IMR-90 (cell line): ENCODE results near the gene MTERF2. TPM values are rescaled to one million over a fixed set of nuclear protein-coding genes. Genes with fewer than 3 reads are reported as not detected.

Experiments used
- ATAC-seq: fragments of 200-7000 bp; cut with Tn5 transposase; 2 replicates; pipeline ENCODE4 v1.9.1; 2020; ENCODE audit warnings: low read depth, mild to moderate bottlenecking, moderate library complexity
- BruUV-seq: library from RNA; stranded (reverse); fragments of 400-500 nt; replicated peaks from 2 replicates; lab custom pipeline; 2021; lab: Mats Ljungman, UMichigan
- CTCF ChIA-PET: fragments of 300-600 bp; formaldehyde crosslinking; extraction: SDS; loops from one replicate; lab custom pipeline; 2021; ENCODE audit warnings: antibody characterized with exemption; lab: Yijun Ruan, JAX
- POLR2A ChIA-PET: fragments of 300-600 bp; sonication (Branson Sonifier 250); formaldehyde crosslinking; loops from one replicate; lab custom pipeline; 2022; ENCODE audit warnings: antibody characterized with exemption; ENCODE audit not compliant: unreplicated experiment; lab: Charles Lee
- DNase-seq: peaks from one replicate; pipeline ENCODE4 v3.0.0; 2013
- H2AFZ ChIP-seq: replicated peaks from 2 replicates; pipeline ENCODE3; 2013; ENCODE audit warnings: low read length, mild to moderate bottlenecking; ENCODE audit not compliant: poor library complexity
- H2AK5ac ChIP-seq: 2 replicates; pipeline ENCODE4 v1.6.1; 2013; ENCODE audit warnings: low read depth, low read length, inconsistent platforms
- H2AK9ac ChIP-seq: replicated peaks from 2 replicates; pipeline ENCODE3; 2013; ENCODE audit warnings: mild to moderate bottlenecking, low read depth, low read length, moderate library complexity; ENCODE audit not compliant: poor library complexity
- H2BK120ac ChIP-seq: 2 replicates; pipeline ENCODE4 v1.6.1; 2013; ENCODE audit warnings: low read depth, low read length, inconsistent platforms
- H2BK15ac ChIP-seq: 3 replicates; pipeline ENCODE4 v1.6.1; 2013; ENCODE audit warnings: low read depth, low read length, inconsistent platforms
- H2BK20ac ChIP-seq: 2 replicates; pipeline ENCODE4 v1.6.1; 2013; ENCODE audit warnings: low read depth, mild to moderate bottlenecking, inconsistent platforms, low read length, moderate library complexity
- H2BK5ac ChIP-seq: 2 replicates; pipeline ENCODE4 v1.6.1; 2013; ENCODE audit warnings: mild to moderate bottlenecking, low read depth, low read length, inconsistent platforms; ENCODE audit not compliant: poor library complexity, severe bottlenecking
- H3K14ac ChIP-seq: replicated peaks from 2 replicates; pipeline ENCODE4 v1.6.1; 2013; ENCODE audit warnings: low read depth, low read length, inconsistent platforms
- H3K18ac ChIP-seq: 2 replicates; pipeline ENCODE4 v1.6.1; 2013; ENCODE audit warnings: low read depth, low read length, control low read depth
- H3K23ac ChIP-seq: 2 replicates; pipeline ENCODE4 v1.6.1; 2013; ENCODE audit warnings: low read depth, low read length, inconsistent platforms
- H3K27ac ChIP-seq: 2 replicates; pipeline ENCODE4 v1.5.1; 2013; ENCODE audit warnings: mild to moderate bottlenecking, control low read depth, low read length; ENCODE audit not compliant: insufficient read depth
- H3K27me3 ChIP-seq: 2 replicates; pipeline ENCODE4 v1.6.1; 2013; ENCODE audit warnings: low read length; ENCODE audit not compliant: control insufficient read depth, insufficient read depth
- H3K36me3 ChIP-seq: 2 replicates; pipeline ENCODE4 v1.6.1; 2013; ENCODE audit warnings: low read length, mixed read lengths; ENCODE audit not compliant: control insufficient read depth, insufficient read depth
- H3K4ac ChIP-seq: 2 replicates; pipeline ENCODE4 v1.6.1; 2013; ENCODE audit warnings: low read depth, low read length, inconsistent platforms
- H3K4me1 ChIP-seq: 2 replicates; pipeline ENCODE4 v1.6.1; 2013; ENCODE audit warnings: low read length, mixed read lengths; ENCODE audit not compliant: control insufficient read depth, insufficient read depth
- H3K4me2 ChIP-seq: 2 replicates; pipeline ENCODE4 v1.6.1; 2013; ENCODE audit warnings: low read depth, mild to moderate bottlenecking, control low read depth, low read length, moderate library complexity
- H3K4me3 ChIP-seq: 2 replicates; pipeline ENCODE4 v1.5.1; 2013; ENCODE audit warnings: low read depth, mild to moderate bottlenecking, control low read depth, low read length, moderate library complexity; ENCODE audit not compliant: insufficient read depth
- H3K56ac ChIP-seq: 2 replicates; pipeline ENCODE4 v1.6.1; 2013; ENCODE audit warnings: low read length, inconsistent platforms; ENCODE audit not compliant: insufficient read depth; ENCODE audit errors: extremely low read depth
- H3K79me1 ChIP-seq, 2 experiments: 2 replicates each; pipeline ENCODE4 v1.6.1; 2013; ENCODE audit warnings: low read length in 2 of 2, inconsistent platforms in 1 of 2, low read depth in 1 of 2
- H3K9ac ChIP-seq: 2 replicates; pipeline ENCODE4 v1.6.1; 2013; ENCODE audit warnings: low read depth, low read length, control low read depth
- H3K9me1 ChIP-seq: 2 replicates; pipeline ENCODE4 v1.6.1; 2013; ENCODE audit warnings: low read length, inconsistent platforms; ENCODE audit not compliant: insufficient read depth
- H3K9me3 ChIP-seq: 2 replicates; pipeline ENCODE4 v1.6.1; 2013; ENCODE audit warnings: low read length; ENCODE audit not compliant: control insufficient read depth, insufficient read depth
- H4K20me1 ChIP-seq: 2 replicates; pipeline ENCODE4 v1.6.1; 2013; ENCODE audit warnings: low read length, inconsistent platforms; ENCODE audit not compliant: insufficient read depth
- H4K5ac ChIP-seq: 2 replicates; pipeline ENCODE4 v1.6.1; 2013; ENCODE audit warnings: mild to moderate bottlenecking, low read depth, low read length, control low read depth
- H4K8ac ChIP-seq, 2 experiments: 2 replicates each; pipeline ENCODE4 v1.6.1; 2013; ENCODE audit warnings: low read depth in 2 of 2, low read length in 2 of 2, control low read depth in 1 of 2, inconsistent platforms in 1 of 2
- H4K91ac ChIP-seq: 2 replicates; pipeline ENCODE4 v1.6.1; 2013; ENCODE audit warnings: low read depth, low read length, inconsistent platforms; ENCODE audit not compliant: insufficient read depth
- BHLHE40 ChIP-seq: fragments of 150-350 bp; IDR thresholded peaks from 2 replicates; pipeline ENCODE4 v1.6.1; 2016; ENCODE audit warnings: mild to moderate bottlenecking, low read depth, low read length
- CEBPB ChIP-seq: IDR thresholded peaks from 2 replicates; pipeline ENCODE4 v1.6.1; 2012; ENCODE audit warnings: low read depth, low read length, improper control_type of control experiment
- CHD1 ChIP-seq: IDR thresholded peaks from 2 replicates; pipeline ENCODE4 v1.6.1; 2012; ENCODE audit warnings: low read depth, low read length, improper control_type of control experiment
- CTCF ChIP-seq: conservative IDR thresholded peaks from 2 replicates; pipeline ENCODE4 v1.5.1; 2012; ENCODE audit warnings: mild to moderate bottlenecking, low read depth, low read length, improper control_type of control experiment
- ELK1 ChIP-seq: fragments of 150-350 bp; IDR thresholded peaks from 2 replicates; pipeline ENCODE4 v1.6.1; 2016; ENCODE audit warnings: low read depth, mild to moderate bottlenecking, low read length, moderate library complexity, borderline replicate concordance
- MAFK ChIP-seq: IDR thresholded peaks from 2 replicates; pipeline ENCODE4 v1.6.1; 2012; ENCODE audit warnings: low read depth, low read length, improper control_type of control experiment
- MAZ ChIP-seq: IDR thresholded peaks from 2 replicates; pipeline ENCODE4 v1.6.1; 2012; ENCODE audit warnings: low read depth, mild to moderate bottlenecking, low read length, improper control_type of control experiment, moderate library complexity, borderline replicate concordance
- MXI1 ChIP-seq: IDR thresholded peaks from 2 replicates; pipeline ENCODE4 v1.6.1; 2012; ENCODE audit warnings: low read depth, mild to moderate bottlenecking, low read length, moderate library complexity, borderline replicate concordance
- RAD21 ChIP-seq: IDR thresholded peaks from 2 replicates; pipeline ENCODE4 v1.6.1; 2012; ENCODE audit warnings: low read length, improper control_type of control experiment
- RFX5 ChIP-seq: IDR thresholded peaks from 2 replicates; pipeline ENCODE4 v1.8.0; 2012; ENCODE audit warnings: low read depth, mild to moderate bottlenecking, low read length, moderate library complexity
- SMC3 ChIP-seq: fragments of 150-350 bp; IDR thresholded peaks from 2 replicates; pipeline ENCODE4 v1.6.1; 2016; ENCODE audit warnings: low read depth, mild to moderate bottlenecking, antibody characterized with exemption, low read length, moderate library complexity
- USF2 ChIP-seq: fragments of 150-350 bp; IDR thresholded peaks from 2 replicates; pipeline ENCODE4 v1.6.1; 2017; ENCODE audit warnings: mild to moderate bottlenecking, antibody characterized with exemption, low read length, low read depth
- WGBS, 2 experiments: methylation state at CpG; one replicate each; pipeline versions ENCODE4 v1.1.5 to v1.1.7; 2013; ENCODE audit warnings: missing lambda C conversion rate in 2 of 2; ENCODE audit not compliant: insufficient read length in 1 of 2; ENCODE audit errors: extremely low coverage in 2 of 2; 5-methylcytosine and 5-hydroxymethylcytosine counted together
- dilution Hi-C: fragments of 300-500 bp; cut with HindIII; formaldehyde crosslinking; loops from one replicate; pipeline ENCODE4 v1.14.3; 2018; ENCODE audit warnings: low sequenced_read_pairs; ENCODE audit not compliant: unreplicated experiment
- in situ Hi-C: fragments of 300-500 bp; cut with MboI; formaldehyde crosslinking; loops from 3 replicates; pipeline ENCODE4 v1.14.3; 2019; ENCODE audit warnings: low sequenced_read_pairs, inconsistent platforms, mixed read lengths
- intact Hi-C: fragments of 100-400 bp; cut with micrococcal nuclease; formaldehyde crosslinking; loops from 2 replicates; pipeline ENCODE4 v1.10.0; 2022
- polyA plus RNA-seq, 3 experiments: library from polyadenylated mRNA; depleted of rRNA; stranded (reverse); fragments of >200 nt; gene quantifications; 2 replicates each; pipeline ENCODE4 v1.2.3, GENCODE V29; 2012; ENCODE audit warnings: low replicate concordance in 1 of 3
- total RNA-seq: library from RNA; depleted of rRNA; stranded (reverse); fragments of >200 nt; gene quantifications from 2 replicates; pipeline ENCODE4 v1.2.3, GENCODE V29; 2012

MTERF2 gene
- total and polyA plus RNA-seq, 2 of the 4 experiments (the other 2 are of a cell fraction), result 3.0 to 3.8 TPM

DNA sequence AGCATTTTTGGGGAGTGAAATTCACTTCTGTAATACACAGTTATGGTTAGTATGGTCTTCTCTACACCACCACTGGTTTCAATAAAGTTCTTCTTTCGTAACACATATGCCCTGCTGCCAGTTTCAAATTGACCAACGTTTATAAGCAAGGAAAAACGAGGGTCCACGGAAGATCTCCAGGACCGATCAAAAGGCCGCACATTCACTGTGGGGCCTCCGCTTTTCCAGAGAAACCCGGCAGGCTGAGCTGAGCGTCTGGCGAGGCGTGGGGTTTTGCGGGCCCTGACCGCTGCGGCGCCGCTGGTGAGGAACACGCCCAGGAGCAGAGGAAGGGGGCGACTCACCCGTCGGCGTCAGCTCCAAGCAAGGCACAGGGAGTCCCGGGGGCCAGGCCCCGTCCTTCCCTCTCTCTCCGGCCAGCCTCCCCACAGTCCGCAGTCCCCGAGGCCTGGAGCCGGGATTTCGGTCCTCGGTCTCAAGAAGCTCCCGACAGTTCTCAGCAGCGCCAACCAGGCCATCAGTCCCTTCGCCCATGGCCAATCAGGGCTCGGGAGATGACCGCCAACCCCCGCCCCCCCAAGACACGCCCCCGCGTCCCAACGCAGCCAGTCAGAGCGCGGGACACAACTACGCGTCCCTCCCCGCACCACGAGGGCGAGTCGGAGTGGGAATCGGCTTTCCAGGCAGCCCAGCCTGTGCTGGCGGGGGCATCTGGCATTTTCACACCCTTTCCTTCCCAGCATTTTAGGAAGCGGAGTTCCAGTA is at the start of gene MTERF2 (continued):
- TF ChIP-seq SMC3 (no peak), USF2 (peak; percentile 74), BHLHE40 (no peak), RFX5 (no peak), CEBPB (no peak)

- Histone ChIP-seq H2AK5ac (no peak overlapping the region), H3K9me1 (no peaks in the 10 kb centered on the region), H2BK15ac (no peak overlapping the region), H2BK120ac (no peak overlapping the region), H3K4me1 (no peaks in the 10 kb centered on the region), H3K36me3 (no peaks in the 10 kb centered on the region), H4K5ac (no peak overlapping the region), H3K4ac (no peak overlapping the region), H3K56ac (no peak overlapping the region), H2AFZ (no peak overlapping the region), H2AK9ac (no peak overlapping the region), H3K9ac (no peak overlapping the region), H4K20me1 (0 out of 2 replicates have a peak, but pooled peaks cover 3% of the 10 kb centered on the region), H3K4me3 (no peak overlapping the region), H3K27ac (no peak overlapping the region), H4K91ac (no peak overlapping the region), H3K23ac (no peak overlapping the region), H3K79me1 (peaks cover 12 to 22% of the 10 kb centered on the region in 2 experiments), H3K14ac (no peak overlapping the region), H2BK20ac (no peak overlapping the region), H4K8ac (no peak overlapping the region), H3K18ac (no peak overlapping the region), H3K4me2 (no peak overlapping the region), H3K27me3 (no peaks in the 10 kb centered on the region), H2BK5ac (no peak overlapping the region), H3K9me3 (no peaks in the 10 kb centered on the region)
- ATAC-seq (no peak), DNase-seq (no peak)
- intact Hi-C loops (no loop called here), in situ Hi-C loops (no loop called here), dilution Hi-C loops (no loop called here)
- POLR2A ChIA-PET, result no interaction called here
- CTCF ChIA-PET, result interaction anchor here (1.0 kb wide), 1 partner anchor 38 kb away, joined by 3 read pairs; no protein-coding TSS in a partner anchor
- WGBS, 2 experiments, result no CpG with 5 or more reads among the region's 2 CpGs
- no TSS peak for BruUV-seq
- TF ChIP-seq RFX5, result no peak
- TF ChIP-seq BHLHE40, result no peak
- no peak for TF ChIP-seq ELK1
- no peak for TF ChIP-seq CTCF
- TF ChIP-seq MXI1, result no peak
- TF ChIP-seq SMC3, result no peak
- TF ChIP-seq CHD1, result no peak
- no peak for TF ChIP-seq MAZ
- TF ChIP-seq CEBPB, result no peak
- no peak for TF ChIP-seq RAD21
- no peak for TF ChIP-seq MAFK
Observed at GRCh38 chr12:107035733-107036132, 48.8 kb upstream of the MTERF2 start.
